ENCODE measurements around the gene FBXO24.

The FBXO24 gene

GRCh38 chr7:100543586-100543985 lies 42.5 kb upstream of the FBXO24 start:
- no peak for DNase-seq (ENCODE audit: low read depth)
- TF ChIP-seq CTCF (IDR thresholded peaks at IDR 0.05; ENCODE audit: insufficient read depth, low read depth, low read length, missing control alignments), result no peak
- no peak overlapping the region for H3K4me3 ChIP-seq (ENCODE audit: low read length)

GRCh38 chr7:100544386-100544785 lies 41.7 kb upstream of the FBXO24 start:
- no peak overlapping the region for H3K4me3 ChIP-seq (ENCODE audit: low read length)
- TF ChIP-seq CTCF (IDR thresholded peaks at IDR 0.05; ENCODE audit: insufficient read depth, low read depth, low read length, missing control alignments), result no peak
- DNase-seq (ENCODE audit: low read depth), result no peak

DNA sequence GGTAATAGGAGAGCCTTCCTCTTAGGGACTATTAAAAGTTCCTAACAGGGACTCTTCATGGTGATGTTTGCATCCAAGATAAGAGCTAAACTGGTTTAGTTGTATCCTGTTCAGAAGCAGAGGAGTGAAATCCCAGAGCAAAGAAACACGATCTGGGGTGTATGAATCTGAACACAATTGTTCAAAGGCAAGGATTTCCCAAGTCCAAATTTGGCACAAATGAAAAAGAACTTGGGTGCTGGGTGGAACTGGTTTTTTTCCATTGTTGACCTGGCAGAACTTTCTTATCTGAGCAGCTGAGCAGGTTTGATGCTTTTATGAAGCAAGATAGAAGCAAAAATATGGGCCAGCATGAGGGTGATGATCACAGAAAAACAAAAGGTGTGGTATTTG lies 41.2 kb upstream of the FBXO24 start:
- no peak for TF ChIP-seq CTCF (IDR thresholded peaks at IDR 0.05; ENCODE audit: insufficient read depth, low read depth, low read length, missing control alignments)
- no peak overlapping the region for H3K4me3 ChIP-seq (ENCODE audit: low read length)
- peak; percentile 46 for DNase-seq (ENCODE audit: low read depth)

DNA sequence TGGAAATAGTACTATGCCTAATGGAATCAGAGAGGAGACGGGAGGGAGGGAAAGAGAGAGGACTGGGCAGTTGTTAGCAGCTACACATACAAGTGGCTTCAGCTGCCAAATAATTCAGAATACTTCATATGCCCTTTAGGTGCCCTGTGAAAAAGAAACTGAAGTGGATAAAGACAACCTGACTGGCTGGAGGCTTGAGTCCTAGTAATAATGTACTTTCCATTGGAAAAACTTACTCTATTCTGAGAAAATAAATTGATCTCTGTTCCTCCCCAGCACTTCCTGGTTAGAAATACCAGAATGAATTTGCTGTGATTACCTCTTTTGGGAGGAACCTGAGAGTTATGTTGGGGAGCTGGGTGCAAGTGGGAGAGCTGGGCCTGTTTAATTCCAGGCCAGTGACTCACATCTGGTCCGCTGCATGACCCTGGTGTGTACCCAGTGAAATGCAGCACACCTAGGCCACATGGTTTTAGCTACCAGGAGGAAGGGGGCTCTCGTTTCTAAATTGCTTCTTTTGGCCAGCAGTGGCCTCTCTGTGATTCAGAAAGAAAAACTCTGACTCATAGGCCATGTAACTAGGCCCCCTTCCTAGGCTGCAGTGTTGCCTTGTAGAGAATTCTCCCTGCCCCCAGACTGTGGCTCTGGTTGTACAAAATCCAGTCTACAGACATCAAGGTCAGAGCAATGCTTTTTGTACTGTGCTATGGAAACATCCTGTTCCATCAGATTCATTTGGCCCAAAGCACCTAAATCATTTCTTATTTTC lies 40.6 kb upstream of the FBXO24 start:
- DNase-seq (ENCODE audit: low read depth), result peak; percentile 73
- H3K4me3 ChIP-seq (ENCODE audit: low read length), result no peak overlapping the region
- TF ChIP-seq CTCF (IDR thresholded peaks at IDR 0.05; ENCODE audit: insufficient read depth, low read depth, low read length, missing control alignments), result peak; percentile 9

DNA sequence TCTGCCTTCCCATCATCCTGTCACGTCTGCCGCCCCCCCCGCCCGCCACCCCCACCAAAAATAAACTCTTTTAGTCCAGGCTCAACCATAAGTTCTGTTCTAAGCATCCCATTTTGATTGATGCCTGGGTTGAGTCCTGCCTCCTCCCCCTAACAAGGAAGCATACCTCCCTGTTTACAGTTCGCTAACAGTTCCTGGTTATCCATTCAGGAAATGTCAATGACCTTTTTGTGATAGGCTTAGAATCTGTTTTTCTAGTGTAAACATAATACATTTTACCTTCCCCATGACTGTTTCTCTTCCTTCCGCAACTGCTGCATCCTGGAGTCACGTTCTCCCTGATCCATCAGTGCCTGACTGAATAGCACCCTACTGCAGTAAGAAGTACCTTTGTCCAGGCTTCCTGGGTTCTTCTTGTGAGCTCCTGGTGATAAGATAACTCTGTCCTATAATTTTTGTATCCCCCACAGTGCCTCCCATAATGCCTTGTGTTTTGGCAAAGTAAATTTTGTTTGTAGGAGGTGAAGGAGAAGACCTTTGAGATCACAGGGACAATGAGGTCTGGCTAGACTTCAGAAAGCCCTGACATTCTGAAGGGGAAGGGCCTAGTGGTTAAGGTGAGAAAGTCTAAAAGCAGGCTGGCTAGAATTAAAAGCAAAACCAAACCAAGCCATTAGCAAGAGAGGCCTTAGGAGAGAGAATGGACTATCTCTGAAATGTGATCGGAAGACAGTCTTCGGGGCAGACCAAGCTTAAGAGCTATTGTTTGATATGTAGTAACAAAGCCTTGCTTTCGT lies 39.8 kb upstream of the FBXO24 start:
- TF ChIP-seq CTCF (IDR thresholded peaks at IDR 0.05; ENCODE audit: insufficient read depth, low read depth, low read length, missing control alignments), result no peak
- no peak for DNase-seq (ENCODE audit: low read depth)
- no peak overlapping the region for H3K4me3 ChIP-seq (ENCODE audit: low read length)

- TF ChIP-seq CTCF (IDR thresholded peaks at IDR 0.05; ENCODE audit: insufficient read depth, low read depth, low read length, missing control alignments), result no peak
- H3K4me3 ChIP-seq (ENCODE audit: low read length), result no peak overlapping the region
- no peak for DNase-seq (ENCODE audit: low read depth)
Observed at GRCh38 chr7:100546926-100547800, 39.0 kb upstream of the FBXO24 start.
